ENCODE measurements around the gene ABHD14A. TPM values are rescaled to one million over a fixed set of nuclear protein-coding genes. Genes with fewer than 3 reads are reported as not detected.
A peak's percentile ranks its signal among the peaks of the same experiment; 100 is the strongest.

Gene ABHD14A
- total and polyA plus RNA-seq, 2 of the 4 experiments (the other 2 are of a cell fraction): 3.4 to 10.0 TPM

GRCh38 chr3:52029053-52029452 is 54.2 kb downstream of the ABHD14A start:
- intact Hi-C loops (cut with micrococcal nuclease): no loop called here
- H3K4me3 ChIP-seq (ENCODE audit: insufficient read depth, low read depth, low read length): no peak overlapping the region
- no peak overlapping the region for H2AK5ac ChIP-seq (ENCODE audit: low read depth, low read length)
- TF ChIP-seq MAZ (IDR thresholded peaks at IDR 0.05; ENCODE audit: borderline replicate concordance, low read depth, low read length): no peak
- WGBS, 2 experiments (ENCODE audit: extremely low coverage in 2 of 2, insufficient read length in 1 of 2): 42% methylated on average over 6 of the region's 9 CpGs; no CpG with 5 or more reads in 1 of the 2 experiments
- H4K5ac ChIP-seq (ENCODE audit: low read depth, low read length): no peak overlapping the region
- H3K9me1 ChIP-seq (ENCODE audit: insufficient read depth, low read length): no peaks in the 10 kb centered on the region
- no peaks in the 10 kb centered on the region for H3K36me3 ChIP-seq (ENCODE audit: control insufficient read depth, insufficient read depth, low read length)
- H3K4me1 ChIP-seq (ENCODE audit: control insufficient read depth, insufficient read depth, low read length): no peaks in the 10 kb centered on the region
- H4K20me1 ChIP-seq (ENCODE audit: insufficient read depth, low read length): no peaks in the 10 kb centered on the region
- H3K4me2 ChIP-seq (ENCODE audit: low read depth, low read length): no peak overlapping the region
- H3K56ac ChIP-seq (ENCODE audit: extremely low read depth, insufficient read depth, low read length): no peak overlapping the region
- POLR2A ChIA-PET (ENCODE audit: unreplicated experiment): no interaction called here
- peak overlapping the region; percentile 85 for H2AK9ac ChIP-seq (replicated peaks; ENCODE audit: low read depth, low read length, poor library complexity)
- peak overlapping the region; percentile 34 for H2AFZ ChIP-seq (replicated peaks; ENCODE audit: low read length, poor library complexity)
- in situ Hi-C loops (cut with MboI; ENCODE audit: low sequenced_read_pairs): no loop called here
- ATAC-seq (ENCODE audit: low read depth) (no peak), DNase-seq (no peak)
- dilution Hi-C loops (cut with HindIII; ENCODE audit: low sequenced_read_pairs, unreplicated experiment): no loop called here
- H2BK15ac ChIP-seq (ENCODE audit: low read depth, low read length): no peak overlapping the region
- H2BK5ac ChIP-seq (ENCODE audit: low read depth, low read length, poor library complexity, severe bottlenecking): no peak overlapping the region
- no peaks in the 10 kb centered on the region; the same call in 1 of the 2 replicates for H3K27me3 ChIP-seq (ENCODE audit: control insufficient read depth, insufficient read depth, low read length)
- H2BK20ac ChIP-seq (ENCODE audit: low read depth, low read length): no peak overlapping the region
- H3K23ac ChIP-seq (ENCODE audit: low read depth, low read length): no peak overlapping the region
- H3K9me3 ChIP-seq (ENCODE audit: control insufficient read depth, insufficient read depth, low read length): no peaks in the 10 kb centered on the region
- CTCF ChIA-PET: interaction anchor here (0.6 kb wide), 1 partner anchor 95 kb away, joined by 3 read pairs; no protein-coding TSS in a partner anchor
- H2BK120ac ChIP-seq (ENCODE audit: low read depth, low read length): no peak overlapping the region
- H3K4ac ChIP-seq (ENCODE audit: low read depth, low read length): no peak overlapping the region
- H3K18ac ChIP-seq (ENCODE audit: low read depth, low read length): no peak overlapping the region
- no peak overlapping the region for H3K14ac ChIP-seq (replicated peaks; ENCODE audit: low read depth, low read length)
- H4K91ac ChIP-seq (ENCODE audit: insufficient read depth, low read depth, low read length): no peak overlapping the region
- H3K27ac ChIP-seq (ENCODE audit: insufficient read depth, low read length): no peak overlapping the region
- no peaks in the 10 kb centered on the region for H3K79me1 ChIP-seq (ENCODE audit: low read depth in 1 of 2, low read length in 2 of 2)
- no peak overlapping the region for H3K9ac ChIP-seq (ENCODE audit: low read depth, low read length)
- H4K8ac ChIP-seq (ENCODE audit: low read depth in 2 of 2, low read length in 2 of 2): no peak overlapping the region
- no TSS peak for BruUV-seq (replicated peaks)
